T-helper 17 cell (primary cell): ENCODE data around the gene MRGPRF. TPM values are rescaled to one million over a fixed set of nuclear protein-coding genes. Genes with fewer than 3 reads are reported as not detected.

Experiments used
- ATAC-seq: fragments of 150-1000 bp; cut with Tn5 transposase; 2 replicates; pipeline ENCODE4 v1.10.0; 2021; ENCODE audit warnings: mild to moderate bottlenecking, moderate library complexity
- DNase-seq, 3 donors: peaks; one replicate each; pipeline versions ENCODE4 v3.0.0 to v3.0.0-alpha.2; 2020 to 2021
- H3K9me3 ChIP-seq: one replicate; pipeline ENCODE4 v1.7.0; 2013; ENCODE audit warnings: low read length, mild to moderate bottlenecking; ENCODE audit not compliant: control insufficient read depth, poor library complexity, severe bottlenecking
- H3K27ac Mint-ChIP-seq: one replicate; pipeline ENCODE4 v1.8.0; 2022; ENCODE audit warnings: mild to moderate bottlenecking, moderate library complexity, mixed read lengths
- H3K27me3 Mint-ChIP-seq: one replicate; pipeline ENCODE4 v1.8.0; 2022; ENCODE audit warnings: mixed read lengths
- H3K36me3 Mint-ChIP-seq: one replicate; pipeline ENCODE4 v1.8.0; 2022; ENCODE audit warnings: low read depth, mixed read lengths
- H3K4me1 Mint-ChIP-seq: one replicate; pipeline ENCODE4 v1.8.0; 2022; ENCODE audit warnings: mild to moderate bottlenecking, mixed read lengths
- H3K4me3 Mint-ChIP-seq: one replicate; pipeline ENCODE4 v1.8.0; 2022; ENCODE audit warnings: mild to moderate bottlenecking, moderate library complexity, mixed read lengths
- total RNA-seq, 4 donors: library from RNA in 2 of 4; stranded (reverse) in 2 of 4; gene quantifications; one replicate each; pipeline ENCODE4 v1.2.3 and lab custom pipeline; 2022 to 2026

The MRGPRF gene
- total RNA-seq (not detected), total RNA-seq (lab: John Stamatoyannopoulos, UW) (0 reads per million in 2 donors)

GRCh38 chr11:69013009-69013951, at the start of gene MRGPRF:
Gene MRGPRF, minus strand, starts transcription at chr11:69013246. Its CDS starts 3,345 bp downstream, at chr11:69009901.
- Mint-ChIP-seq H3K4me1 (peaks cover 5% of the 10 kb centered on the region), H3K4me3 (no peak within 1 kb of the TSS), H3K27me3 (peaks cover 25% of the 10 kb centered on the region), H3K27ac (no peak within 1 kb of the TSS), H3K36me3 (no peaks in the 10 kb centered on the region)
- DNase-seq (no peak), ATAC-seq (no peak)
- no peaks in the 10 kb centered on the region for H3K9me3 ChIP-seq

- H3K36me3 Mint-ChIP-seq: peaks cover 4% of the 10 kb centered on the region
- no peak for DNase-seq
- H3K27ac Mint-ChIP-seq: no peak overlapping the region
- H3K27me3 Mint-ChIP-seq: no peaks in the 10 kb centered on the region
- no peaks in the 10 kb centered on the region for H3K9me3 ChIP-seq
- ATAC-seq: no peak
- peaks cover 8% of the 10 kb centered on the region for H3K4me1 Mint-ChIP-seq
- no peak overlapping the region for H3K4me3 Mint-ChIP-seq
Measured at GRCh38 chr11:69062169-69062855, 49.3 kb upstream of the MRGPRF start.

- H3K9me3 ChIP-seq: no peaks in the 10 kb centered on the region
- peaks cover 4% of the 10 kb centered on the region for H3K36me3 Mint-ChIP-seq
- H3K27ac Mint-ChIP-seq: no peak overlapping the region
- ATAC-seq (no peak), DNase-seq (no peak)
- no peaks in the 10 kb centered on the region for H3K27me3 Mint-ChIP-seq
- peaks cover 8% of the 10 kb centered on the region for H3K4me1 Mint-ChIP-seq
- H3K4me3 Mint-ChIP-seq: no peak overlapping the region
Measured at GRCh38 chr11:69061713-69062053, 48.6 kb upstream of the MRGPRF start.

- H3K27ac Mint-ChIP-seq: peak overlapping the region; percentile 67
- peaks cover 4% of the 10 kb centered on the region for H3K36me3 Mint-ChIP-seq
- no peaks in the 10 kb centered on the region for H3K9me3 ChIP-seq
- no peaks in the 10 kb centered on the region for H3K27me3 Mint-ChIP-seq
- H3K4me3 Mint-ChIP-seq: no peak overlapping the region
- peaks cover 10% of the 10 kb centered on the region for H3K4me1 Mint-ChIP-seq
- DNase-seq (no peak), ATAC-seq (no peak)
Measured at GRCh38 chr11:69060806-69061712, 48.0 kb upstream of the MRGPRF start.

GRCh38 chr11:69059985-69060384, 46.9 kb upstream of the MRGPRF start:
- peaks cover 4% of the 10 kb centered on the region for H3K36me3 Mint-ChIP-seq

GRCh38 chr11:69059429-69059828, 46.4 kb upstream of the MRGPRF start:
- no peaks in the 10 kb centered on the region for H3K9me3 ChIP-seq
- H3K4me1 Mint-ChIP-seq: peaks cover 9% of the 10 kb centered on the region

More at GRCh38 chr11:69059985-69060384, 46.9 kb upstream of the MRGPRF start:
- Mint-ChIP-seq H3K4me1 (peaks cover 9% of the 10 kb centered on the region), H3K4me3 (no peak overlapping the region), H3K27ac (no peak overlapping the region), H3K27me3 (no peaks in the 10 kb centered on the region)
- ATAC-seq: no peak
- H3K9me3 ChIP-seq: no peaks in the 10 kb centered on the region
- no peak for DNase-seq

GRCh38 chr11:69058511-69059270, 45.6 kb upstream of the MRGPRF start:
- Mint-ChIP-seq H3K4me3 (no peak overlapping the region), H3K4me1 (peaks cover 9% of the 10 kb centered on the region), H3K27ac (no peak overlapping the region)

More at GRCh38 chr11:69059429-69059828, 46.4 kb upstream of the MRGPRF start:
- Mint-ChIP-seq H3K27me3 (no peaks in the 10 kb centered on the region), H3K27ac (no peak overlapping the region), H3K36me3 (peaks cover 4% of the 10 kb centered on the region), H3K4me3 (no peak overlapping the region)
- ATAC-seq (no peak), DNase-seq (no peak)

GRCh38 chr11:69057801-69058200, 44.8 kb upstream of the MRGPRF start:
- no peak overlapping the region for H3K27ac Mint-ChIP-seq
- peaks cover 4% of the 10 kb centered on the region for H3K36me3 Mint-ChIP-seq
- no peak overlapping the region for H3K4me3 Mint-ChIP-seq
- DNase-seq (no peak), ATAC-seq (no peak)
- peaks cover 9% of the 10 kb centered on the region for H3K4me1 Mint-ChIP-seq
- H3K9me3 ChIP-seq: no peaks in the 10 kb centered on the region
- no peaks in the 10 kb centered on the region for H3K27me3 Mint-ChIP-seq

More at GRCh38 chr11:69058511-69059270, 45.6 kb upstream of the MRGPRF start:
- no peaks in the 10 kb centered on the region for H3K27me3 Mint-ChIP-seq
- DNase-seq (no peak), ATAC-seq (no peak)
- peaks cover 4% of the 10 kb centered on the region for H3K36me3 Mint-ChIP-seq
- no peaks in the 10 kb centered on the region for H3K9me3 ChIP-seq

- no peak overlapping the region for H3K27ac Mint-ChIP-seq
- peaks cover 4% of the 10 kb centered on the region for H3K36me3 Mint-ChIP-seq
- DNase-seq (no peak), ATAC-seq (no peak)
- peaks cover 9% of the 10 kb centered on the region for H3K4me1 Mint-ChIP-seq
- no peaks in the 10 kb centered on the region for H3K27me3 Mint-ChIP-seq
- H3K9me3 ChIP-seq: no peaks in the 10 kb centered on the region
- no peak overlapping the region for H3K4me3 Mint-ChIP-seq
Measured at GRCh38 chr11:69057236-69057635, 44.2 kb upstream of the MRGPRF start.

GRCh38 chr11:69055598-69056516, 42.8 kb upstream of the MRGPRF start:
- ATAC-seq (peak; percentile 74), DNase-seq (no peak)
- Mint-ChIP-seq H3K27me3 (no peaks in the 10 kb centered on the region), H3K27ac (peak overlapping the region; percentile 43), H3K36me3 (peaks cover 4% of the 10 kb centered on the region), H3K4me1 (peaks cover 11% of the 10 kb centered on the region), H3K4me3 (no peak overlapping the region)
- H3K9me3 ChIP-seq: no peaks in the 10 kb centered on the region

GRCh38 chr11:69055212-69055586, 42.2 kb upstream of the MRGPRF start:
- Mint-ChIP-seq H3K4me3 (no peak overlapping the region), H3K27me3 (no peaks in the 10 kb centered on the region), H3K27ac (no peak overlapping the region), H3K4me1 (peaks cover 11% of the 10 kb centered on the region), H3K36me3 (peaks cover 3% of the 10 kb centered on the region)
- no peaks in the 10 kb centered on the region for H3K9me3 ChIP-seq
- ATAC-seq (no peak), DNase-seq (no peak)
